Right renal cortex interstitium (tissue), 3 donors: ENCODE measurements around the gene RPL29. TPM values are rescaled to one million over a fixed set of nuclear protein-coding genes. Genes with fewer than 3 reads are reported as not detected.

ENCODE experiments used
- DNase-seq, 3 donors: peaks; one replicate each; pipeline ENCODE4 v3.0.0-alpha.2; 2013; ENCODE audit warnings: low read depth in 3 of 3, low spot score in 2 of 3
- polyA plus RNA-seq, 3 donors: library from polyadenylated mRNA; unstranded; fragments of 120-200 nt; gene quantifications; one replicate each; pipeline ENCODE4 v1.2.1, GENCODE V29; 2013; ENCODE audit not compliant: insufficient read length in 3 of 3

RPL29 gene
- polyA plus RNA-seq, 3 donors, result 1,608 to 1,744 (median 1,623) TPM

DNA sequence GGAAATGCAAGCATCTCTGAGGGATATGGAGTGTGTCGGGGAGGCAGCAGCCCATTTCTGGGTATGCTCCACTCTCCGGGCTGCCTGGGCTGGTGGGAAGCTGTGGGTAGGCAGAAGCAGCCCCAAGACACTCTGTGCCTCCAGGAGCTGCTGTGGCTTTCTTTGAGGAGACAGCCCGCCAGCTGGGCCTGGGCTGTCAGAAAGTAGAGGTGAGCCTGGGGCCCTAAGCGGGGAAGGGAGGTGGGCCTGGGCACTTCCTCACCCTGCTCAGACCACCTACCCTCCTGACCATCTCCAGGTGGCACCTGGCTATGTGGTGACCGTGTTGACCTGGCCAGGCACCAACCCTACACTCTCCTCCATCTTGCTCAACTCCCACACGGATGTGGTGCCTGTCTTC lies 10.6 kb downstream of the RPL29 start:
- DNase-seq, result no peak

DNA sequence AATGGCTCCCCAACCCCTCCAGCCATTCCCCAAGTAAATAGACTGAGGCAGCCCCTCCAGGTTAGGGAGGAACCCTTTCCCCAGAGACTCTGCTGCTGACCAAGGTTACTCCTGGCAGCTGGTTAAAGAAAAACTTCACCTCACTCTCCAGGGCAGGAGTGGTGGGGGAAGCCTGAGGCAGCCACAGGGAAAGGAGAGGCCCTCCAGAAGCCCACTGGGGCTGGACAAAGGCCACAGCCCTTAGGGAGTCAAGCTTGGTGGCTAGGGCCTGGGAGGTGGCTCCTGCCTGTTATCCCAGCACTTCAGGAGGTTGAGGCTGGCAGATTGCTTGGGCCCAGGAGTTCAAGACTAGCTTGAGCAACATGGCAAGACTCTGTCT lies 11.4 kb downstream of the RPL29 start:
- no peak for DNase-seq

DNA sequence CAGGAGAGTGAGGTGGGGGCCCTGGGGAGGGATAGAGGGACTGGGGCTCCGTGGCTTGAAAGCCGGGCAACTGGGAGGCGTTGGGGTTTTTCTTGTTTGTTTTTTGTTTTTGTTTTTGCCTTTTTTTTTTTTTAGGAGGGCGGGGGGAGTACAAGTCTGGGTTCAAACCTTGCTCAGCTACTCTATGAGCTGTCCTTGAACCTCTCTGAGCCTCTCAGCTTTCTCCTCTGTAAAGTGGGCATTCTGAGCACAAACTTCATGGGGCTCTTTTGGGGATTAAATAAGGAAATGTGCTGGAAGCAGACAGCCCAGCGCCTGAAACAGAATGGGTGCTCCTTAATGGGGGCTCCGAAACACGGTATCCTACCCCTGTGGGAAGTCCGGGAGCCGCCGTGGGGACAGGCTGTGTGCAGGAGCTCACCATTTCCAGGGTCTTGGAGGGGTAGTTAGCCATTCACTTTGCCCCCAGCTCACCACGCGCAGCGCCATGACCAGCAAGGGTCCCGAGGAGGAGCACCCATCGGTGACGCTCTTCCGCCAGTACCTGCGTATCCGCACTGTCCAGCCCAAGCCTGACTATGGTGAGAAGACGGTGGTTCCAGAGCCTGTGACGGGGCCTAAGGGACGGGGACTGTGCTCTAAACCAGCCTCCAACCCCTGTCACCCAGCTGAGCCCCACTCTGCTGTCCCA lies 12.0 kb downstream of the RPL29 start:
- DNase-seq, result no peak

GRCh38 chr3:51982838-51983577 lies 12.7 kb downstream of the RPL29 start, which contains the start of gene ACY1:
Gene ACY1 (plus strand): TSS chr3:51983535. CDS start chr3:51984065, 530 bp downstream.
- no peak for DNase-seq

- no peak for DNase-seq
Observed at GRCh38 chr3:51982352-51982837, 13.3 kb downstream of the RPL29 start.

DNA sequence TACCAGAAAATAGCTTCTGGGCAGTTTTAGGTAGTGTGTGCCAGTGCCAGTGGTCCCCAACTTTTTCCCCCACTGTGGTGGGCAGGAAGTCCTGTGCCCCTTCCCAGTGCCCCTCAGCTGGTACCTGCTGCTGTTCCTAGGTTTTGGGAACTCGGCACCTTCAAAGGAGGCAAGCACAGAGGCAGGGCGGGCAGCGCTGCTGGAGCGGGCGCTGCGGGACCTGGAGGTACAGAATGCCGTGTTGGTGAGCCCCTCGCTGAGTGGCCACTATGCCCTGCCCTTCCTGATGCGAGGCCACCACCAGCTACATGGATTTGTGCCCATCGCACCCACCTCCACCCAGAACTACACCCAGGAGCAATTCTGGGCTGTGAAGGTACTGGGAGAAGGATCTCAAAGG lies 15.4 kb downstream of the RPL29 start:
- DNase-seq, result no peak

- DNase-seq, result no peak
Observed at GRCh38 chr3:51978143-51978502, 17.6 kb downstream of the RPL29 start.

DNA sequence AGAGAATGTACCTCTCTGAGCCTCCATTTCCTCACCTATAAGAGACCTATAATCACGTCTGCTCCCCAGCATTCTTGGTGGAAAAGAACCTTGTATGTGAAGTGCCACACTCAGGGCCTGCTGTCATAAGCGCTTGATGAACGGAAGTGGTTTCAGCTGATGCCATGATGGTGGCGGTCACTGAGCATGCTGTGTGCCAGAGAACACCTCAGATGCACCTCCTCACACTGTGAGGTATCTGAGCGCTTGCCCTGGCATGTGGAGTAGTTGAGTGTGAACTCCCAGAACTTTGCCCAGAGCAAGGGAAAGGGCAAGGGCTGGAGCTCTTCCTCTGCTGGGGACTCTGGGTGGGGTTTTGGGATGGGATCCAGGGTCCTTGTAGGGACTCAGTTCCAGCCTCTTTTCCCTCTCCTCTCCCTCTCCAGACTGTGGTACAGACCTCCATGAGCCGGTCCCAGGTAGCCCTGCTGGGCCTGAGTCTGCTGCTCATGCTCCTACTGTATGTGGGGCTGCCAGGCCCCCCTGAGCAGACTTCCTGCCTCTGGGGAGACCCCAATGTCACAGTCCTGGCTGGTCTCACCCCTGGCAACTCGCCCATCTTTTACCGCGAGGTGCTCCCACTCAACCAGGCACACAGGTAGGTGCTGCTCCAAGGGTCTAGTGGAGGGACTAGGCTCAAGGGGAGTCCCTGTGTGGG lies 18.1 kb downstream of the RPL29 start:
- no peak for DNase-seq

- DNase-seq, result no peak
Observed at GRCh38 chr3:51975852-51976549, 19.7 kb downstream of the RPL29 start.

- no peak for DNase-seq
Observed at GRCh38 chr3:51974963-51975851, 20.5 kb downstream of the RPL29 start, which contains the start of gene ABHD14A. Gene ABHD14A (plus strand): TSS chr3:51975064. CDS start chr3:51975136, 72 bp downstream.

GRCh38 chr3:51974277-51974962 lies 21.3 kb downstream of the RPL29 start:
- no peak for DNase-seq

- DNase-seq, result no peak
Observed at GRCh38 chr3:51971350-51971749, 24.3 kb downstream of the RPL29 start.

DNA sequence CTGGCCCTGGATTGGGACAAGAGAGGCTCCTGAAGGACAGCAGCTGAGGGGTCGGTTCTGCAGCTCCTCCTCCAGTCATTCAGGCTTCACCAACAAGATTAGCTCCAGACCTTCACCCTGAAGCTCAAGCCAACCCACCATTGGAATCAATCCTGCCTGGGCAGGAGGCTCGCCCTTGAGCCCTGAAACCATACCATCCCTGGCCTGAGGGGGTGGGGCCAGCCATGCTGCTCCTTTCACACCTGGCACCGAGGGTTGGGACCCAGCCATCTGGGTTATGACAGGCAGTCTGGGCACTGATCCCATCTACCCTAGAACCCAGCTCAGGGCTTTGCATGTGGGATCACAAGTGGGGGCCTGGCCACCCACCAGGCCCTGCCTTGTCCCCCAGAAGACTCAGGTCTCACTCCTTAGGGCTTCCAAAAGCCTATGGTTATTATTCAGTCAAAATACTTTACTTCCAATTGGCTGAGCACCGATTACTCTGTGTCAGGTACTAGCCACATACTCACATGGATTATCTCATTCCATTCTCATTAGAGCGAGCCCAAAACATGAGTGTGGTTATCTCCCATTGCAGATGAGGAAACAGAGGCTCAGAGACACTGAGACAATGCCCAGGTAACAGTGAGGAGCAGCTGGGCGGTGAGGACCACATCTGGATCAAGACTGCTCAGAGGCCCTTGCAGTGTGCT lies 24.9 kb downstream of the RPL29 start:
- no peak for DNase-seq

DNA sequence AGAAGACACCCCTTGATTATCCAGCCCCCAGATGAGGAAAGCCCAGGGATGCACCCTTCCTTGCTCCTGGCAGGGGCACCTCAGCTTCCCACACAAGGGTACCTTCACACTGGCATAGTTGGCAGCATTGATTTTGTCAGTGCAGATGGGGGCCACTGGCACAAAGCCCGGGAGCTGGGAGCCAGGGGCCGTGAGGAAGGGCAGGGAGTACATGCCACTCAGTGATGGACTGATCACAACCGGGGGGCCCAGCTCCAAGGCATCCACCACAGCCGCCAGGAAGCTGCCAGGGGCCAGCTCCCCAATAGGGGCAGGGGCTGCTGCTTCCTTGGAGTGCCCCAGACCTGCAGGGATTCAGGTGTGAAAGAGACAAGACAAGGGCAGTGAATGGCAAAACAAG lies 25.9 kb downstream of the RPL29 start:
- no peak for DNase-seq

GRCh38 chr3:51968883-51969678 lies 26.6 kb downstream of the RPL29 start:
- DNase-seq, result no peak

DNA sequence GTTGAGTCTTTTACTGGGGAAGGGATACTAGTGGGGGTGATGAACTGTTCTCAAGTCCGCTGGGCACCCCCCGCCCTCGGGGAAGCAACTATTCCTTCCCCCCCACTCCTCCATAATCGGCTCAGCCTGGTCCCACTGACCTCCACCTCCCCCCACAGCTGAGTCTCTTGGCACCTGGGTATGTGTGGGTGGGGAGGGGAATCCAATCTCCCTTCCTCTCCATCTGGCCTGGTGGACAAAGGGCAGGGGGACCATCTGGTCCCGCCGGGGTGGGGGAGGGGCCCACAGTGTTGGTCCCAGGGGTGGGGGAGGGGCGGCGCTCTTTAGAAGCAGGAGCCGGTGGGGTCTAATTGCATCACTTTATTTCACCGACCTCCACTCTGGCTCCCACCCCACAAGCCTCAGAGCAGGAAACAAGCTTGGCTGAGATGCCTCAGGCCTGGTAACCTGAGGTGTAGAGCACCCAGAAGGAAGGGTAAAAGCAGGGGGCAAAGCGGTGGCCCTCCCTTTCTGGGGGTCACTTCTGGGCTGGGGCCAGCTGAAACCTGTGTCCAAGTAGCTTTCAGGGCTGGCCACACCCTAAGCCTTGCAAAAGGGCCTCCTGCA lies 27.4 kb downstream of the RPL29 start:
- no peak for DNase-seq

DNA sequence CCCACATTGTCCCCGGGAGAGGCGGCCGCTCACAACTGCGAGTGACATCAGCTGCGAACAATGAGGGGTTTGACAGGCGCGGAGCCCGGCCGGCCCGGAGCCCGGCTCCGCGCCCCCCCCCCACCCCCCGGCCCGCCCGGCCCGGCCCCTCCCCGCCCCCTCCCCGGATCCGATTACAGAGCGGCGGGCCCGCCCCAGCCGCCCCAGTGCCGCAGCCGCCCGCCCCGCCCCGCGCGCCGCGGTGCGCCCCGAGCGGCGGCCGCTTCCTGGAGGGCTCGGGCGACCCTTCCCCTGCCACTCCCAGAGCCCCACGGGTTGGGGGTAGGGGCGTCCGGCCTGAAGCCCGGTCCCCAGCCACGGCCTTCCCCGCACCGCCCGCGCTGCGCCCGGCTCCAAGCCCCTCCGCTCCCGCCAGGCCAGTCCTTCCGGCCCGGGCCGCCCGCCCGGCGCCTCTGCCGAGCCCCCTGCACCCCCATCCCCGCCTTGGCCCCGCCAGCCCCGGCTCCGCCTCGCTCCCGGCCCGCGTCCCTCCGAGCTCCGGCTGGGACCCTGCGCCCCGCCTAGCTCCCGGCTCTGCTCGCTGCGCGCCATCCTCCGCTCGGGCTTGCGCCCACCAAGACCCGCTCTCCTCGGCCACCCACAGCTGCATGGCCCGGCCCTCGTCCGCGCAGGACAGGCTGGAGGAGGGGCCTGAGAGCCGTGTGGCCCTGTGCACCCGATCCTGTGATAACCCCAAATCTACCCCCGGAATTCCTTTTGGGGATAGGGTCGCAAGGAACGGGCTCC lies 28.1 kb downstream of the RPL29 start, which contains the start of gene PCBP4:
Gene PCBP4 (minus strand): TSS at position 71 of the 786 bp plus-strand sequence. CDS start 6,214 bp downstream, outside the sequence.
- DNase-seq, result no peak
